HG02763 (cell line): ENCODE results near the gene P2RY2.
"Not testable (repeated sequence)": the region's sequence is repeated elsewhere in the genome, so short reads cannot be mapped to it uniquely, and the experiment has no call there.

Experiments used
- ATAC-seq: cut with Tn5 transposase; IDR thresholded peaks from one replicate; pipeline ENCODE4 v1.9.1; 2021; ENCODE audit warnings: mild to moderate bottlenecking, moderate library complexity; ENCODE audit not compliant: unreplicated experiment

Gene P2RY2

DNA sequence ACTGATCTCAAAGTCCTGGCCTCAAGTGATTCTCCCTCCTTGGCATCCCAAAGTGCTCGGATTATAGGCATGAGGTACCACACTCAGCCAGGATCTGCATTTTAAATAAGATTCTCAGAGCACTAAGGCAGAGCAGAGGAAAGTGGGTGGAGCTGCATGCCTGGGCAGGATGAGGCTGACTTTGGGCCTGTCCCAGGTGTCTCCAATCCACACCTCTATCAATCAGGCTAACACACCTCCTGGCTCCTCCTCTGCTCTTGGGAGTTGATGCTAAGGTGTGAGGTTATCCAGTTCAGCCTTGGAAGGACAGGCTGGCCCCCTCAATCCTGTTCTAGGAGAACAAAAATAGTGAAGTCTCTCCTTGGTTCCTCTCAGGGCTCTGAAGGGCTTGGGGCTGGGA lies 30.2 kb upstream of the P2RY2 start:
- ATAC-seq: no peak

GRCh38 chr11:73188301-73188700 lies 29.8 kb upstream of the P2RY2 start:
- ATAC-seq: no peak

DNA sequence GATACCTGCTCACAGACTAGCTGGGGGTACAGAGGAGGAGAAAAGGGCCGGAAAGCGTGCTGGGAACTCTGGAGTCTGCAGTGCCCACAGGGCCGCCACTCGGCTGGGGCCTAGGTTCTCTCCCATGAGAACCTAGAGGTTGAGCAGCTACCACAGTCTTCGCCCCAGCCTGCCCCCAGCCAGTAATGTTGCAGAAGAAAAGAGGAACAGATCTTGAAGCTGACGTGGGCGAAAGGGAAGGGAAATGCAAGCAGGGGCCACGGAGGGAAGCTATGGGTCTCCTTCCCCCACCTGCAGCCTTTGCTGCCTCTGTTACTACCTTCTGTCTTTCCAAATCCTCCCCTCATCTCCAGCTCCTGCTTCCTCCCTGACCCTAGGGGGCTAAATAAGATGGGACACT lies 28.8 kb upstream of the P2RY2 start:
- no peak for ATAC-seq

DNA sequence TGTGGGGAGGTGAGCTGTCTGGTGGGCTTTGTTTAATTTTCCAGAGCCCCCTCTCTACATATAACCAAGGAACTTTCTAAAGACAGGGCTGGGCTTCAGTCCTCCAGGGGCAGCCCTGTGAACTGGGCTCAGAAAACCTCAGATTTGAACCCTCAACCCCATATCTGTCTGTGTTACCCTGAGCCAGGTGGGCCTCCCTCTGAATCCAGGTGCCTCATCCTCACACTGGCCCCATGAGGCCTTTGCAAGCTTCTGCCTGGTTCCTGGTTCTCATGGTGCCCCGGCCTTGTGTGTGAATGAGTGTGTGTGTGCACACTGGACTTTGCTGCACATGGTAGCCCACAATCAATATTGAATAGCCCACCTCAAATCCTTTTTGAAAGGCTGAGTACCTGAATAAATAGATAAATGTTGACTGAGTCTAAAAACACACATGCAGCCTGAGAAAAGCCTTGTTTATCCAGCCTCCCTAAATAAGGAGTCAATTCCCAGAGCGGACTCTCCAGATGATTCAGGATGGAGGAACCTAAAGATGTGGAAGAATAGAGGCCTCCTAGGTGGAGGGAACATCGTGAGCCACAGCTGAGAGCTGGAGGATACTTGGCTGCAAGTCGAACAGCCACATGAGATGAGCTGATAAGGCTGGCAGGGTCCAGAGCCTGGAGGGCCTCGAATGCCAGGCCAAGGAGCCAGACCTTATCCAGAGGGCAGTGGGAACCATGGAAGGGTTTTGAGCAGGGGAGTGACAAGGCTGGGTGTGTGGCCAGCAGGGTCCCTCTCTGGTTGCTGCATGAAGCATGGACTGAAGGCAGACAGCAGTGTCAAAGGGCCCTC lies 28.1 kb upstream of the P2RY2 start:
- ATAC-seq: no peak

DNA sequence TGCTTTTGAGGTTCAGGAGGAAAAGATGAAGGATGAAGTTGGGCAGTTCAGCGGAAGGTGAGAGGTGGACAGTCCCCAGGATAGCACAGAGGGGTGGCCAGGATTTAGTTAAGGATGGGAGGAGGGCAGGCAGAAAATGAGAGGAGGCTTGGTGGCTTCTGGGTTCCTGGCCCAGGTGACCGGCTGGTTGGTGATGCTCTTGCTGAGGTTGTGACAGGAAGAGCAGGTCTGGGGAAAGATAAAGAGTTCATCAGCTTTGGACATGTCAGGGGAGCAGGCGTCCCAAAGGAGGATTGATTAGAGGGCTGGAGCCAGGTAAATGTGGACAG lies 27.6 kb upstream of the P2RY2 start:
- ATAC-seq: no peak

DNA sequence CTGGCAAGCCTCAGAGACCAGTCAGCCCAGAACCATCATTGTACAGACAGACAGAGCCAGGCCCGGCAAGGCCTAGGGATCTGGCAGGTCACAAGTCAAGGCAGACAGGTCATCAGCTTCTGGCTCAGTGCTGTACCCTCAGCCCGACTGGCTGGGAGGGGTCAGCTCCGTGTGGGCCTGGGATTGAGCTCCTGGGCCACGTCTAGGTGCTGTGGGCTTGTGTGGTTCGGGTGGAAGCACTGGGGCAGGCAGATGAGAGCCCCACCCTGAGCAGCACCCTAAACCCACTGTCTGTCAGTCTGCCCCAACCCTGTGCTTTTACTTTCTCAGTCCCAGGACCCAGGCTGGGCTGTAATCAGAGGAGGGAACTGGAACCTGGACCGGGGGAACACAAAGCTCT lies 26.9 kb upstream of the P2RY2 start:
- ATAC-seq: no peak

DNA sequence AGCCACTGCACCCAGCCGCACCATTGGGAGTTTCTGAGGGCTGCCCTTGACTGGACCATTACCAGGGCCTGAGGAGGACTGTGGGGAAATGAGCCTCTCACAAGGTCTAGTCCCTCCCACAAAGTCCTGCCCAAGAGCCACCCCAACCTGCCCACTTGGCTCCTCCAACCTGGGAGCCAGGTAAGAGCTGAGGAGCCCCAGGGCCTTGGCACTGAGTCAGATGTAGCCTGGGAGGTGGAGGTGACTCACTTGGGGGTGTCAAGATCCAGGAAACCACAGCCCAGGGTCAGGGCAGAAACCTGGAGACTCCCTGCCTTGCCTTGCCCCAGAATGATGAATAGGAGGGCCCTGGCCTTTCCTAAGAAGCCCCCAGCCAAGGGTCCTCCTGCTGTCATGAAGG lies 25.8 kb upstream of the P2RY2 start:
- ATAC-seq: no peak

- no peak for ATAC-seq
Measured at GRCh38 chr11:73193251-73194033, 24.6 kb upstream of the P2RY2 start.

- no peak for ATAC-seq
Measured at GRCh38 chr11:73194034-73194507, 24.0 kb upstream of the P2RY2 start.

DNA sequence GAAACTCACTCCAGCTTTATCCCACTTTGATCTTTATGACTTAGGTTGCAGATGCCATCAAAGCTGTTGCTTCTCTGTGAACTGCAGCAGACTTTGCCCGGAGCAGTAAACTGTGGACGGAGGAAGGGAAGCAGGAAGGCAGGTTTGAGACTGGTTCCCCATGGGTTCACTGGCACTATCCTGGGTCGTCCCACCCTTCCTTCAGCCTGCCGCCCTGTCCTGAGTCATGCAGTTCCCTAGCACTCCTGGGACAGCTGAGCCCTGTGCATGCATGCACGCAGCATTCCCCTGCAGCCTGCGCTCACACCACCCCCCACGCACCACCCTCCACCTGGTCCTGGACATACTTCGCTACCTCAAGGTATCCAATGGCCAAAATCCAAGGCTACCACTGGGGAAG lies 23.5 kb upstream of the P2RY2 start:
- no peak for ATAC-seq

GRCh38 chr11:73195191-73196007 lies 22.7 kb upstream of the P2RY2 start:
- ATAC-seq: no peak

DNA sequence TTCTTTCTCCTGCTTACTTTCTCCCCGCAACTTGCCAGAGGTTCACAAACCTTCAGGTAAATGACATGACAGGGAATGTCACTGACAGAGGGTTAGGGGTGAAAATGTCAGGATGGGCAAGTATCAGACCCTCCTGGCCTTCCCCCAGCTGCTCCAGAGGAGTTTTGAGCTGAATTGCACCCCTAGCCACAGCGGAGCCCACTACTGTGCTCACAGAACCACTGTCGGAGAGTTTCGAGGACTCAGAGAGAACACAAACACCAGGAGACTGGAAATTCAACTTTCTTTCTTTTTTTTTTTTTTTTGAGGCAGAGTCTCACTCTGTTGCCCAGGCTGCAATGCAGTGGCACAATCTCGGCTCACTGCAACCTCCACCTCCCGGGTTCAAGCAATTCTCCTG lies 21.5 kb upstream of the P2RY2 start:
- no peak for ATAC-seq

DNA sequence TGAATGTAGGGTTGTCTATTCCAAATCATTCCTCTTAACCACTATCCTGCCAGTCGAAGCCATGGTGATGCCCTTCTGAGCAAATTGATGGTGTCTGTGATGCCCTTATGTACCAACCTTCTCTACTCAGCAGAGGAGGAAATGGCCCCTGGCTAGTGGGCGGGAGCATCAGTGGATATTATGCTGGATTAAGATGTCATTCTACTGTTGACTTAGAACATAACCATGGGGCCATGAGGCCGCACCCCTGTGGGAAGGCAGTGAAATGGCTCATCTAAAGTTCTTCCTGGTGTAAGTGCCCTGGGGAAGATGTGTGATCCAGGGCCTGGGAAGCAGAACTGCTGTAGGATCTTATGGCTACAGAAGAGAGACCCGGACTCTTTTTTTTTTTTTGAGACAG lies 20.7 kb upstream of the P2RY2 start:
- ATAC-seq: no peak

DNA sequence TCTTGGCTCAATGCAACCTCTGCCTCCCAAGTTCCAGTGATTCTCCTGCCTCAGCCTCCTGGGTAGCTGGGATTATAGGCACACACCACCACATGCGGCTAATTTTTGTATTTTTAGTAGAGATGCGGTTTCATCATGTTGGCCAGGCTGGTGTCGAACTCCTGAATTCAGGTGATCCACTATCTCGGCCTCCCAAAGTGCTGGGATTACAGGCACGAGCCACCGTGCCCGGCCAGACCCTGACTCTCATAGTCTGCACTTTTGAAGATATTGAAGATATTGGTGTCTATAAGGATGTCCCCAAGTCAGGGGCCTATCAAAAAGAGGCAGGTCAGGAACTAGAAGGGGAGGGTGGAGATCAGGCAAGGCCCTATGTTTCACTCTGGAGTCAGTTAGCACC lies 20.3 kb upstream of the P2RY2 start:
- not testable (repeated sequence) for ATAC-seq

DNA sequence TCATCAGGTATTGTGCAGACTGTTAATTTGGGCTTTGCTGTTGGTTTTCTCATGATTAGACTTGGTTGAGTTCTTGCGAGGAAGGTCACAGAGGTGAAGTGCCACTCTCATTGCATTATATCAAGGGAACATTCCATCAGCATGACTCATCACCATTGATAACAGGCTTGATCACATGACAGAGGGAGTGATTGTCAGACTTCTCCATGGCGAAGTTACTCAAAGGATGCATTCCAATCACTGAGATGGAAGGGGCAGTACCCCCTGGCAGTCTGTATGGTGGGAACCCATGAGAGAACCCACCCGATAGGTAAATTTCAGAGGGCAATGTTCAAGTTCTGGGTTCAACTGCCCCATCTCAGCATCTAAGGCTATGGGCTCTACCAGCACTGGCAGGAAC lies 19.4 kb upstream of the P2RY2 start:
- no peak for ATAC-seq

DNA sequence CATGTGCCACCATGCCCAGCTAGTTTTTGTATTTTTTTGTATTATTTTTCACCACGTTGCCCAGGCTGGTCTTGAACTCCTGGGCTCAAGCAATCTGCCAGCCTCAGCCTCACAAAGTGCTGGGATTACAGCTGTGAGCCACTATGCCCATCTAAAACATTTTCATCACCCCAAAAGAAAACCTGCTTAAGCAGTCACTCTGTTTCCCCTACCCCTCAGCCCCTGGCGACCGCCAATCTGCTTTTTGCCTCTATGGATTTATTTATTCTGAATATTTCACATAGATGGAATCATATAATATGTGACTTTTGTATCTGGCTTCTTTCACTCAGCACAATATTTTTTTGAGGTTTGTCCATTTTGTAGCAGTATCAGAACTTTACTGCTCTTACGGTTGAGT lies 18.6 kb upstream of the P2RY2 start:
- ATAC-seq: no peak

GRCh38 chr11:73200256-73200655 lies 17.8 kb upstream of the P2RY2 start:
- no peak for ATAC-seq

DNA sequence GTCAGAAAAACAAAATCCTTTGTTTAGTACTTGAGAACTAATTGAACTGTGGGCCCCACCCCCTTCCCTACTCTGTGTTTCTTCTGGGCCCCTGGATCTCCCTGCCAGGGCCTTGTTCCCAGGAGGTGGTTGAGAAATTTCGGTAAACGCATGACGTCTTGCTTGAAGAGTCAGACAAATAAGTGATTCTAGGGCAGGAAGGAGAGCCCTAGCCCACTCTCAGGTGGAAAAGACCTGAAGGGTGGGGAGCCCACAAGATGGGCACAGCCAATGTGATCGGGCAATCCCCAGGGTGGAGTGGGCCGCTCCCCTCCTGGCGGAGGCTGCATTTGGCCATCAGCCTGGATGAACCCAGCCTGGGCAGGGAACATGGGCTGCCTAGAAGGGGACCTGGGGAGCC lies 16.8 kb upstream of the P2RY2 start:
- no peak for ATAC-seq

DNA sequence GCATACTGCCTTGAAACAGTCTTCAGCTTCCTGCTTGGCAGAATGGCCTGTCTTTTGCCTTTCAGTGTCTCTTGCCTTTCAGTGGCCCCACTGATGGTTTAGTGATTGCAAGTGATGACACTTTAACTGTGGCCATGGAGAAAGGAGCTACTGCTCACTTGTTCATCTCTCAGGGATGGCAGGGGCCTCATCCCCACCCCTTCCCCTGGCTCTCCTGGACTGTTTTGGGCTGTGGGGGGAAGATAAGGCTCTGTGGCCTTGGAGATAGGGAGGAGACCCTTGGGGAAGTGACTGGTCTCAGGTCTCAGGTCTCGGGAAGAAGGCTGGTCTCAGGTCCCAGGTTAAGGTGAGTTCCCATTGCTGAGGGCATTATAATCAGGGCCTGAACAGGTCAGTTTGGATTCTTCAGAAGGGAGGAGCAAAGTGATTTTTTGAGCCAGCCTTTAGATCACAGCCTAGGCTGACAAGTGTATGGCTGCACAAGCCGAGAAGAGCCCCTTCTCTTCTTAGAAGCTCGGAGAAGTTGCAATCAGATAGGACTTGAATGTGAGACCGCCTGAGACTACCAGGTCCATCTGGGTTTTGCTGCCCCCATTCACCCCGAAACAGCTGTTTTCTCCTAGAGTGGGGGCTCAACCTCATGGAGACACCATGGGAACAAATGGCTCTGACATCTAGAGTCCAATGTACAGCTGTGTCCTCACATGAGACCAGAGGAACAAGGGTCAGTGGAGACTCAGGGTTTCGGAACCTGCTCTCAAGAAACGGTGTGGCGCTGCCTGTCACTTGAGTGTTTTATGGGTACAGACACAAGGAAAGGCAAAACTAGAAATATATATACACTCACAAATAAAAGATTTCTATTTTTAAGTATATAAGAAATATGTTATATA lies 15.9 kb upstream of the P2RY2 start:
- ATAC-seq: no peak

DNA sequence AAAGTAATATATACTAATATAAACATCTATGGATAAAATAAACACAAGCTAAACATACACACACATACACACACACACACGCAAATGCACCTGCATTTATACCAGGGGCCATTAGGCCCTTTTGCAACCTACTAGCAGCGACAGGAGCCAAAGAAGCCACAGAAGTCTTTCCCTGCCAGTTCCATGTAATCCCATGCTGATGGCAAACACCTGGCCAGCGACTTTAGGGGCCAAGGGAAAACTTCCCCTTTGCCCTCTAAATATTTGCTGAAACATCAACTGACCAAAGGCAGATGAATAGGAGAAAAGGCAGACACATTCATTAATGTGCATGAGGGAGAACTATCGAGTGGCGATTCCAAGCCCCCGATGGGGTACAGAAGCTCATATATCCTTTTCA lies 14.8 kb upstream of the P2RY2 start:
- no peak for ATAC-seq

DNA sequence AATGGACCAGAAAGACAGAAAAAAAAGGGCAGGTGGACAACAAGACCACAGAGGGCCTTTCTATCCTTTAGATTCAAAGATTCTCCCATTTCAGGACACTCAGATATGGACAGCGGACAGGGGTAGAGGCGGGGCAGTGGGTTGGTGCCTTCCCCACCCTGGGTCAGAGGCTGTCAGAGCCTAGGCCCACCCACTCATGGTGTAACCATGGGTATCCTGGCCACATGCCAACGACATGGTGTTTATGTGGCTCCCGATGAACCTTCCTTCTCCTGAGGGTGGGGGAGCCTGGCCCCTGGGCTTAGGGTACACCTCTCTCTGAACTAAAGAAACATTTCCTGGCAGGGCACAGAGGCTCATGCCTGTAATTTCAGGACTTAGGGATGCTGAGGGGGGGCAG lies 14.3 kb upstream of the P2RY2 start:
- ATAC-seq: no peak
